ENCODE results near the gene POTEM.
"Not testable (repeated sequence)": the region's sequence is repeated elsewhere in the genome, so short reads cannot be mapped to it uniquely, and the experiment has no call there.

POTEM gene

DNA sequence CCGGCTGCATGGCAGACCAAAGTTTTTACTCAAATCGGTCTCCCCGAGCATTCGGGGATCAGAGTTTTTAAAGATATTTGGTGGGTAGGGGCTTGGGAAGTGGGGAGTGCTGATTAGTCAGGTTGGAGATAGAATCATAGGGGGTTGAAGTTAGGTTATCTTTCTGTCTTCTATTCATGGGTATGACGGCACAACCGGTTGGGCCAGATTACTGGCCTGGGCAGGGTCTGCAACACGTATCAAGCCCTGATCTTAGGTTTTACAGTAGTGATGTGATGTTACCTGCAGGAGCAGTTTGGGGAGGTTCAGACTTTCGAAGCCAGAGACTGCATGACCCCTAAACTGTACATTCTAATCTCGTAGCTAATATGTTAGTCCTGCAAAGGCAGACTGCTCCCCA is 30.4 kb upstream of the POTEM start:
- H3K27ac ChIP-seq (ENCODE audit: low read depth, low read length); H3K4me1 ChIP-seq (ENCODE audit: control insufficient read depth in 1 of 2, insufficient read depth in 2 of 2, low read length in 2 of 2); H3K18ac ChIP-seq (ENCODE audit: low read length); H2BK120ac ChIP-seq (ENCODE audit: insufficient read depth, low read length, poor library complexity); H4K12ac ChIP-seq (ENCODE audit: low read depth, low read length); H4K8ac ChIP-seq (ENCODE audit: low read depth, low read length); H3K79me2 ChIP-seq (ENCODE audit: control insufficient read depth, insufficient read depth, low read length, poor library complexity); H3K4me2 ChIP-seq (ENCODE audit: low read length); H3K9me3 ChIP-seq (ENCODE audit: insufficient read depth, low read depth, low read length); H3K27me3 ChIP-seq (ENCODE audit: insufficient read depth, low read length); H2AK5ac ChIP-seq (ENCODE audit: low read length); H2AFZ ChIP-seq (ENCODE audit: insufficient read depth, low read length, poor library complexity); H3K4ac ChIP-seq (ENCODE audit: low read depth, low read length); H3K14ac ChIP-seq (ENCODE audit: low read length); H3K23ac ChIP-seq (ENCODE audit: low read length); H3K4me3 ChIP-seq (ENCODE audit: low read depth, low read length); H4K91ac ChIP-seq (ENCODE audit: low read depth, low read length); H3K36me3 ChIP-seq (ENCODE audit: control insufficient read depth in 1 of 2, insufficient read depth in 2 of 2, low read length in 2 of 2); H2BK5ac ChIP-seq (ENCODE audit: low read depth, low read length, poor library complexity); H2BK12ac ChIP-seq (ENCODE audit: low read length); DNase-seq; H3K9ac ChIP-seq (ENCODE audit: low read length); H3K79me1 ChIP-seq (ENCODE audit: low read length): not testable (repeated sequence)
- no CpG with 5 or more reads among the region's 9 CpGs for WGBS (ENCODE audit: extremely low coverage, insufficient coverage, insufficient read length)

- DNase-seq; H3K14ac ChIP-seq (ENCODE audit: low read length); H2AFZ ChIP-seq (ENCODE audit: insufficient read depth, low read length, poor library complexity); H3K79me1 ChIP-seq (ENCODE audit: low read length); H3K36me3 ChIP-seq (ENCODE audit: control insufficient read depth in 1 of 2, insufficient read depth in 2 of 2, low read length in 2 of 2); H2BK120ac ChIP-seq (ENCODE audit: insufficient read depth, low read length, poor library complexity); H3K27ac ChIP-seq (ENCODE audit: low read depth, low read length); H2BK5ac ChIP-seq (ENCODE audit: low read depth, low read length, poor library complexity); H3K79me2 ChIP-seq (ENCODE audit: control insufficient read depth, insufficient read depth, low read length, poor library complexity); H3K9me3 ChIP-seq (ENCODE audit: insufficient read depth, low read depth, low read length); H3K4me1 ChIP-seq (ENCODE audit: control insufficient read depth in 1 of 2, insufficient read depth in 2 of 2, low read length in 2 of 2); H3K4me3 ChIP-seq (ENCODE audit: low read depth, low read length); H2BK12ac ChIP-seq (ENCODE audit: low read length); H3K4me2 ChIP-seq (ENCODE audit: low read length); H3K23ac ChIP-seq (ENCODE audit: low read length); H3K4ac ChIP-seq (ENCODE audit: low read depth, low read length); H3K18ac ChIP-seq (ENCODE audit: low read length); H3K27me3 ChIP-seq (ENCODE audit: insufficient read depth, low read length); H4K91ac ChIP-seq (ENCODE audit: low read depth, low read length); H3K9ac ChIP-seq (ENCODE audit: low read length); H4K12ac ChIP-seq (ENCODE audit: low read depth, low read length); H4K8ac ChIP-seq (ENCODE audit: low read depth, low read length); H2AK5ac ChIP-seq (ENCODE audit: low read length): not testable (repeated sequence)
- no CpG with 5 or more reads among the region's 2 CpGs for WGBS (ENCODE audit: extremely low coverage, insufficient coverage, insufficient read length)
Measured at GRCh38 chr14:18938733-18939132, 28.5 kb upstream of the POTEM start.

GRCh38 chr14:18949939-18950338 is 17.3 kb upstream of the POTEM start:
- not testable (repeated sequence) for H4K12ac ChIP-seq (ENCODE audit: low read depth, low read length); H3K9me3 ChIP-seq (ENCODE audit: insufficient read depth, low read depth, low read length); H3K4me2 ChIP-seq (ENCODE audit: low read length); H3K4me1 ChIP-seq (ENCODE audit: control insufficient read depth in 1 of 2, insufficient read depth in 2 of 2, low read length in 2 of 2); H3K4ac ChIP-seq (ENCODE audit: low read depth, low read length); H3K36me3 ChIP-seq (ENCODE audit: control insufficient read depth in 1 of 2, insufficient read depth in 2 of 2, low read length in 2 of 2); H2BK5ac ChIP-seq (ENCODE audit: low read depth, low read length, poor library complexity); H3K79me1 ChIP-seq (ENCODE audit: low read length); H2BK120ac ChIP-seq (ENCODE audit: insufficient read depth, low read length, poor library complexity); H3K23ac ChIP-seq (ENCODE audit: low read length); H3K4me3 ChIP-seq (ENCODE audit: low read depth, low read length); H3K27me3 ChIP-seq (ENCODE audit: insufficient read depth, low read length); H3K14ac ChIP-seq (ENCODE audit: low read length); H3K27ac ChIP-seq (ENCODE audit: low read depth, low read length); H2BK12ac ChIP-seq (ENCODE audit: low read length); H2AK5ac ChIP-seq (ENCODE audit: low read length); H3K18ac ChIP-seq (ENCODE audit: low read length); H4K91ac ChIP-seq (ENCODE audit: low read depth, low read length); H3K79me2 ChIP-seq (ENCODE audit: control insufficient read depth, insufficient read depth, low read length, poor library complexity); H3K9ac ChIP-seq (ENCODE audit: low read length); H4K8ac ChIP-seq (ENCODE audit: low read depth, low read length); H2AFZ ChIP-seq (ENCODE audit: insufficient read depth, low read length, poor library complexity)
- no CpG with 5 or more reads among the region's 6 CpGs for WGBS (ENCODE audit: extremely low coverage, insufficient coverage, insufficient read length)
- DNase-seq = peak in 1 of 2 donors; percentile 0

DNA sequence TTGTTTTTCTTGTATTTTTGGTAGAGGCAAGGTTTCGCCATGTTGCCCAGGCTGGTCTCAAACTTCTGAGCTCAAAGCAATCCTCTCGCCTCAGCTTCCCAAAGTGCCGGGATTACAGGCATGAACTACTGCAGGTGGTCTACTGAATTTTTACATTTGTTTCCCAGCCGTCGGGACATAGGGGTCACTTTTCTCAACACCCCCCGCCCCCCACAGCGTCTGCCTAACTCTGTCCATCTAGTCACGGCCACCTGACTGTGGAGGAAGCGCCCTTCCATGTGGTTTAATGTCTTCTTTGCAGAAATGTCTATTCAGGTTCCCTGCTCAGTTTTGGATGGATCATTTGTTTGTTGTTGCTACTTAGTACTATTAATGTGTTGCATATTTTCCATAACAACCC is 14.1 kb upstream of the POTEM start:
- H2BK12ac ChIP-seq (ENCODE audit: low read length); H2BK120ac ChIP-seq (ENCODE audit: insufficient read depth, low read length, poor library complexity); H3K27ac ChIP-seq (ENCODE audit: low read depth, low read length); H2AK5ac ChIP-seq (ENCODE audit: low read length); H4K8ac ChIP-seq (ENCODE audit: low read depth, low read length); H3K4me1 ChIP-seq (ENCODE audit: control insufficient read depth in 1 of 2, insufficient read depth in 2 of 2, low read length in 2 of 2); H4K91ac ChIP-seq (ENCODE audit: low read depth, low read length); H3K23ac ChIP-seq (ENCODE audit: low read length); H3K27me3 ChIP-seq (ENCODE audit: insufficient read depth, low read length); H3K4me2 ChIP-seq (ENCODE audit: low read length); H3K36me3 ChIP-seq (ENCODE audit: control insufficient read depth in 1 of 2, insufficient read depth in 2 of 2, low read length in 2 of 2); H3K18ac ChIP-seq (ENCODE audit: low read length); H3K14ac ChIP-seq (ENCODE audit: low read length); H2AFZ ChIP-seq (ENCODE audit: insufficient read depth, low read length, poor library complexity); H3K4me3 ChIP-seq (ENCODE audit: low read depth, low read length); H3K79me2 ChIP-seq (ENCODE audit: control insufficient read depth, insufficient read depth, low read length, poor library complexity); H2BK5ac ChIP-seq (ENCODE audit: low read depth, low read length, poor library complexity); H3K4ac ChIP-seq (ENCODE audit: low read depth, low read length); H3K9me3 ChIP-seq (ENCODE audit: insufficient read depth, low read depth, low read length); H3K9ac ChIP-seq (ENCODE audit: low read length); H3K79me1 ChIP-seq (ENCODE audit: low read length); H4K12ac ChIP-seq (ENCODE audit: low read depth, low read length): not testable (repeated sequence)
- peak in 1 of 2 donors; percentile 0 for DNase-seq
- WGBS (ENCODE audit: extremely low coverage, insufficient coverage, insufficient read length) = no CpG with 5 or more reads among the region's 9 CpGs

Data from trophoblast cell (in vitro differentiated cells and primary cell).